Smooth muscle cell (in vitro differentiated cells): ENCODE measurements around the gene FAM221B. TPM values are rescaled to one million over a fixed set of nuclear protein-coding genes. Genes with fewer than 3 reads are reported as not detected.

Experiments
- DNase-seq: peaks from one replicate; lab custom pipeline; 2025; ENCODE audit not compliant: unreplicated experiment; lab: John Stamatoyannopoulos, UW
- H2AFZ ChIP-seq: fragments of 200-600 bp; sonication (generic); 2 replicates; pipeline ENCODE4 v1.6.0; 2016; ENCODE audit warnings: antibody characterized with exemption, low read depth, mild to moderate bottlenecking
- H3F3A ChIP-seq: fragments of 200-600 bp; sonication (generic); 2 replicates; pipeline ENCODE4 v1.6.0; 2017; ENCODE audit warnings: antibody characterized with exemption, low read depth
- H3K27ac ChIP-seq: fragments of 200-600 bp; sonication (generic); 2 replicates; pipeline ENCODE4 v1.5.1; 2016; ENCODE audit warnings: low read depth, mild to moderate bottlenecking
- H3K27me3 ChIP-seq: fragments of 200-600 bp; sonication (generic); 2 replicates; pipeline ENCODE4 v1.6.1; 2016; ENCODE audit warnings: low read depth, mild to moderate bottlenecking
- H3K36me3 ChIP-seq: fragments of 200-600 bp; sonication (generic); 2 replicates; pipeline ENCODE4 v1.5.1; 2016; ENCODE audit warnings: low read depth
- H3K4me1 ChIP-seq: fragments of 200-600 bp; sonication (generic); 2 replicates; pipeline ENCODE4 v1.5.1; 2016; ENCODE audit warnings: low read depth
- H3K4me2 ChIP-seq: fragments of 200-600 bp; sonication (generic); 2 replicates; pipeline ENCODE4 v1.6.0; 2016; ENCODE audit warnings: mild to moderate bottlenecking
- H3K4me3 ChIP-seq: fragments of 200-600 bp; sonication (generic); 2 replicates; pipeline ENCODE4 v1.5.1; 2016; ENCODE audit warnings: mild to moderate bottlenecking
- H3K79me2 ChIP-seq: fragments of 200-600 bp; sonication (generic); 2 replicates; pipeline ENCODE4 v1.6.0; 2016; ENCODE audit warnings: low read depth, mild to moderate bottlenecking
- H3K9ac ChIP-seq: fragments of 200-600 bp; sonication (generic); 2 replicates; pipeline ENCODE4 v1.6.0; 2016; ENCODE audit warnings: low read depth
- H3K9me3 ChIP-seq: fragments of 200-600 bp; sonication (generic); replicated peaks from 2 replicates; pipeline ENCODE4 v1.5.1; 2016; ENCODE audit warnings: low read depth
- H4K20me1 ChIP-seq: fragments of 200-600 bp; sonication (generic); 2 replicates; pipeline ENCODE4 v1.6.0; 2016; ENCODE audit warnings: low read depth
- CTCF ChIP-seq: fragments of 200-600 bp; sonication (generic); IDR thresholded peaks from 2 replicates; pipeline ENCODE4 v1.5.1; 2017; ENCODE audit warnings: borderline replicate concordance, mild to moderate bottlenecking, antibody characterized with exemption; ENCODE audit not compliant: insufficient read depth, poor library complexity, severe bottlenecking
- WGBS: methylation state at CpG from one replicate; pipeline ENCODE4 v1.1.7; 2016; ENCODE audit warnings: low lambda C conversion rate; 5-methylcytosine and 5-hydroxymethylcytosine counted together
- polyA plus RNA-seq: library from polyadenylated mRNA; unstranded; fragments of >200 nt; fragmentation: Nextera tagmentation; extraction: Ambion mirVana; gene quantifications from 2 replicates; pipeline ENCODE4 v1.2.1, GENCODE V29; 2016
- total RNA-seq: library from RNA; depleted of rRNA; stranded (reverse); fragments of >200 nt; gene quantifications from 2 replicates; pipeline ENCODE4 v1.2.3, GENCODE V29; 2014

FAM221B gene
- total and polyA plus RNA-seq, 2 experiments from 2014 or later = not detected

GRCh38 chr9:35845824-35846771, 17.6 kb upstream of the FAM221B start:
- Histone ChIP-seq H3K27ac (peak overlapping the region; percentile 44), H3K4me2 (peak overlapping the region; percentile 57)

GRCh38 chr9:35844628-35845270, 16.2 kb upstream of the FAM221B start:
- Histone ChIP-seq H3K4me2 (peak overlapping the region; percentile 57), H2AFZ (no peak overlapping the region), H3K4me1 (peaks cover 13% of the 10 kb centered on the region), H3K4me3 (no peak overlapping the region), H3K27ac (peak overlapping the region; percentile 44), H4K20me1 (no peaks in the 10 kb centered on the region), H3K36me3 (no peaks in the 10 kb centered on the region), H3K9me3 (no peaks in the 10 kb centered on the region), H3F3A (peaks cover 16% of the 10 kb centered on the region), H3K9ac (no peak overlapping the region), H3K27me3 (no peaks in the 10 kb centered on the region), H3K79me2 (no peaks in the 10 kb centered on the region)
- no peak for DNase-seq
- TF ChIP-seq CTCF = no peak
- 48% methylated on average over 7 of the region's 7 CpGs for WGBS

More at GRCh38 chr9:35845824-35846771, 17.6 kb upstream of the FAM221B start:
- no peaks in the 10 kb centered on the region for H4K20me1 ChIP-seq
- peaks cover 13% of the 10 kb centered on the region for H3K4me1 ChIP-seq
- H3K9ac ChIP-seq = no peak overlapping the region
- TF ChIP-seq CTCF = no peak
- H3K9me3 ChIP-seq = no peaks in the 10 kb centered on the region
- H3K27me3 ChIP-seq = no peaks in the 10 kb centered on the region
- H3K36me3 ChIP-seq = no peaks in the 10 kb centered on the region
- peaks cover 16% of the 10 kb centered on the region for H3F3A ChIP-seq
- no peaks in the 10 kb centered on the region for H3K79me2 ChIP-seq
- DNase-seq = no peak
- H2AFZ ChIP-seq = no peak overlapping the region
- no peak overlapping the region for H3K4me3 ChIP-seq
- WGBS = 35% methylated on average over 42 of the region's 53 CpGs

GRCh38 chr9:35842795-35843194, 14.3 kb upstream of the FAM221B start:
- Histone ChIP-seq H3K4me2 (no peak overlapping the region), H3F3A (peaks cover 16% of the 10 kb centered on the region), H3K79me2 (no peaks in the 10 kb centered on the region), H2AFZ (no peak overlapping the region), H3K9ac (no peak overlapping the region), H3K4me3 (no peak overlapping the region), H3K36me3 (no peaks in the 10 kb centered on the region), H4K20me1 (no peaks in the 10 kb centered on the region), H3K27me3 (no peaks in the 10 kb centered on the region), H3K9me3 (no peaks in the 10 kb centered on the region), H3K27ac (no peak overlapping the region), H3K4me1 (peaks cover 13% of the 10 kb centered on the region)
- no peak for DNase-seq
- WGBS = 93% methylated on average over 3 of the region's 3 CpGs
- TF ChIP-seq CTCF = no peak
